Measurements from ENCODE around the gene HIPK2. TPM values are rescaled to one million over a fixed set of nuclear protein-coding genes. Genes with fewer than 3 reads are reported as not detected.

The HIPK2 gene
- total RNA-seq, 1 experiment from 2014 or later, result 33.4 TPM

- CTCF ChIA-PET, result no interaction called here
- intact Hi-C loops (cut with micrococcal nuclease; ENCODE audit: unreplicated experiment), result no loop called here
- no peaks in the 10 kb centered on the region for H3K27me3 Mint-ChIP-seq (ENCODE audit: unreplicated experiment)
- no TSS peak for BruUV-seq (replicated peaks)
- DNase-seq, result no peak
- no peak overlapping the region for H3K27ac Mint-ChIP-seq (ENCODE audit: unreplicated experiment)
- H3K36me3 Mint-ChIP-seq (ENCODE audit: insufficient read depth, unreplicated experiment), result no peaks in the 10 kb centered on the region
- H3K9me3 Mint-ChIP-seq (ENCODE audit: low read depth, unreplicated experiment), result no peaks in the 10 kb centered on the region
- H3K4me1 Mint-ChIP-seq (ENCODE audit: low read depth, unreplicated experiment), result no peaks in the 10 kb centered on the region
- no peak overlapping the region for H3K4me3 Mint-ChIP-seq (ENCODE audit: low read depth, unreplicated experiment)
- TF ChIP-seq, protein P1, sequence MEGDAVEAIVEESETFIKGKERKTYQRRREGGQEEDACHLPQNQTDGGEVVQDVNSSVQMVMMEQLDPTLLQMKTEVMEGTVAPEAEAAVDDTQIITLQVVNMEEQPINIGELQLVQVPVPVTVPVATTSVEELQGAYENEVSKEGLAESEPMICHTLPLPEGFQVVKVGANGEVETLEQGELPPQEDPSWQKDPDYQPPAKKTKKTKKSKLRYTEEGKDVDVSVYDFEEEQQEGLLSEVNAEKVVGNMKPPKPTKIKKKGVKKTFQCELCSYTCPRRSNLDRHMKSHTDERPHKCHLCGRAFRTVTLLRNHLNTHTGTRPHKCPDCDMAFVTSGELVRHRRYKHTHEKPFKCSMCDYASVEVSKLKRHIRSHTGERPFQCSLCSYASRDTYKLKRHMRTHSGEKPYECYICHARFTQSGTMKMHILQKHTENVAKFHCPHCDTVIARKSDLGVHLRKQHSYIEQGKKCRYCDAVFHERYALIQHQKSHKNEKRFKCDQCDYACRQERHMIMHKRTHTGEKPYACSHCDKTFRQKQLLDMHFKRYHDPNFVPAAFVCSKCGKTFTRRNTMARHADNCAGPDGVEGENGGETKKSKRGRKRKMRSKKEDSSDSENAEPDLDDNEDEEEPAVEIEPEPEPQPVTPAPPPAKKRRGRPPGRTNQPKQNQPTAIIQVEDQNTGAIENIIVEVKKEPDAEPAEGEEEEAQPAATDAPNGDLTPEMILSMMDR (IDR thresholded peaks at IDR 0.05; ENCODE audit: unreplicated experiment), result no peak
Measured at GRCh38 chr7:139698278-139698677, 79.5 kb downstream of the HIPK2 start.

GRCh38 chr7:139697056-139697455, 80.7 kb downstream of the HIPK2 start:
- Mint-ChIP-seq H3K36me3 (ENCODE audit: insufficient read depth, unreplicated experiment) (no peaks in the 10 kb centered on the region), H3K4me3 (ENCODE audit: low read depth, unreplicated experiment) (no peak overlapping the region), H3K4me1 (ENCODE audit: low read depth, unreplicated experiment) (no peaks in the 10 kb centered on the region), H3K27me3 (ENCODE audit: unreplicated experiment) (no peaks in the 10 kb centered on the region), H3K27ac (ENCODE audit: unreplicated experiment) (no peak overlapping the region), H3K9me3 (ENCODE audit: low read depth, unreplicated experiment) (no peaks in the 10 kb centered on the region)
- no peak for DNase-seq
- intact Hi-C loops (cut with micrococcal nuclease; ENCODE audit: unreplicated experiment), result no loop called here
- TF ChIP-seq, protein P1 (IDR thresholded peaks at IDR 0.05; ENCODE audit: unreplicated experiment), result no peak
- CTCF ChIA-PET, result no interaction called here
- BruUV-seq (replicated peaks), result no TSS peak

GRCh38 chr7:139696552-139696951, 81.2 kb downstream of the HIPK2 start:
- no TSS peak for BruUV-seq (replicated peaks)
- DNase-seq, result no peak
- H3K27ac Mint-ChIP-seq (ENCODE audit: unreplicated experiment), result no peak overlapping the region
- no peak overlapping the region for H3K4me3 Mint-ChIP-seq (ENCODE audit: low read depth, unreplicated experiment)
- TF ChIP-seq, protein P1 (IDR thresholded peaks at IDR 0.05; ENCODE audit: unreplicated experiment), result no peak
- H3K27me3 Mint-ChIP-seq (ENCODE audit: unreplicated experiment), result no peaks in the 10 kb centered on the region
- no peaks in the 10 kb centered on the region for H3K9me3 Mint-ChIP-seq (ENCODE audit: low read depth, unreplicated experiment)
- intact Hi-C loops (cut with micrococcal nuclease; ENCODE audit: unreplicated experiment), result no loop called here
- CTCF ChIA-PET, result no interaction called here
- H3K4me1 Mint-ChIP-seq (ENCODE audit: low read depth, unreplicated experiment), result no peaks in the 10 kb centered on the region
- no peaks in the 10 kb centered on the region for H3K36me3 Mint-ChIP-seq (ENCODE audit: insufficient read depth, unreplicated experiment)

DNA sequence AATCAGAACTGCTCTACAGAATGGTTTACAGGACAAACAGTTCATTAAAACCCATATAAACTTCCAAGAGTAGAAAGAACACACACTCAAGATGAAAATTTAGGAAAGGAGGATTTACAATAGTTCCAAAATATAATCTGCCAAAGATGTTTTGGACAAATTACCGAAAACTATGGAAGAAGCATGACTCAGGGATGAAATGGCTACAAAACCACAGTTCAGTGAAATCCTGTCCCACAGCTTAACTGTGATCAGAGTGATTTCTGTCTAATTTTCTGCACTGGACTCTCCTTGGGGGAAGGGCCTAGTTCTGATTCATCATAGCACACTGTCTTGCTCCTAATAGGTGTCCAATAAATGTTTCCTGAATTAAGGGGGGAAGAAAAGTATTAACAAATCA, 82.2 kb downstream of the HIPK2 start:
- Mint-ChIP-seq H3K4me3 (ENCODE audit: low read depth, unreplicated experiment) (no peak overlapping the region), H3K27me3 (ENCODE audit: unreplicated experiment) (no peaks in the 10 kb centered on the region), H3K36me3 (ENCODE audit: insufficient read depth, unreplicated experiment) (no peaks in the 10 kb centered on the region), H3K4me1 (ENCODE audit: low read depth, unreplicated experiment) (no peaks in the 10 kb centered on the region), H3K27ac (ENCODE audit: unreplicated experiment) (no peak overlapping the region), H3K9me3 (ENCODE audit: low read depth, unreplicated experiment) (no peaks in the 10 kb centered on the region)
- intact Hi-C loops (cut with micrococcal nuclease; ENCODE audit: unreplicated experiment), result no loop called here
- BruUV-seq (replicated peaks), result no TSS peak
- CTCF ChIA-PET, result no interaction called here
- TF ChIP-seq, protein P1 (IDR thresholded peaks at IDR 0.05; ENCODE audit: unreplicated experiment), result no peak
- DNase-seq, result no peak

GRCh38 chr7:139695051-139695450, 82.7 kb downstream of the HIPK2 start:
- intact Hi-C loops (cut with micrococcal nuclease; ENCODE audit: unreplicated experiment), result no loop called here
- no peaks in the 10 kb centered on the region for H3K36me3 Mint-ChIP-seq (ENCODE audit: insufficient read depth, unreplicated experiment)

More at GRCh38 chr7:139695051-139695450, 82.7 kb downstream of the HIPK2 start:
- Mint-ChIP-seq H3K27ac (ENCODE audit: unreplicated experiment) (no peak overlapping the region), H3K9me3 (ENCODE audit: low read depth, unreplicated experiment) (no peaks in the 10 kb centered on the region), H3K4me1 (ENCODE audit: low read depth, unreplicated experiment) (no peaks in the 10 kb centered on the region), H3K4me3 (ENCODE audit: low read depth, unreplicated experiment) (no peak overlapping the region), H3K27me3 (ENCODE audit: unreplicated experiment) (no peaks in the 10 kb centered on the region)
- BruUV-seq (replicated peaks), result no TSS peak
- CTCF ChIA-PET, result no interaction called here
- no peak for DNase-seq
- TF ChIP-seq, protein P1 (IDR thresholded peaks at IDR 0.05; ENCODE audit: unreplicated experiment), result no peak

All from Calu3 (cell line).